HepG2 (cell line): ENCODE data around the gene FAM162A. TPM values are rescaled to one million over a fixed set of nuclear protein-coding genes. Genes with fewer than 3 reads are reported as not detected.
"Not testable (repeated sequence)": the region's sequence is repeated elsewhere in the genome, so short reads cannot be mapped to it uniquely, and the experiment has no call there.

Experiments used
- AHDC1 ChIP-seq: sonication (generic); formaldehyde crosslinking; IDR thresholded peaks from 2 replicates; pipeline ENCODE4 v1.5.1; 2020; ENCODE audit warnings: mild to moderate bottlenecking, missing genetic modification reagents, borderline replicate concordance
- ARNT2 ChIP-seq: sonication (generic); formaldehyde crosslinking; IDR thresholded peaks from 2 replicates; pipeline ENCODE4 v1.8.0; 2022; ENCODE audit warnings: mild to moderate bottlenecking, low read depth, missing genetic modification reagents, moderate library complexity
- CREM ChIP-seq, 2 experiments: sonication (generic) in 1 of 2; formaldehyde crosslinking in 1 of 2; IDR thresholded peaks; 2 replicates each; pipeline versions ENCODE4 v1.4.0 to v1.6.1; 2016 to 2020; ENCODE audit warnings: antibody characterized with exemption in 1 of 2, mild to moderate bottlenecking in 1 of 2, missing genetic modification reagents in 1 of 2
- FOSL2 ChIP-seq: sonication (generic); formaldehyde crosslinking; IDR thresholded peaks from 2 replicates; pipeline ENCODE4 v1.4.0; 2020; ENCODE audit warnings: missing genetic modification reagents
- FOXP4 ChIP-seq: sonication (generic); formaldehyde crosslinking; IDR thresholded peaks from 2 replicates; pipeline ENCODE4 v1.4.0; 2020; ENCODE audit warnings: missing genetic modification reagents
- HNF1B ChIP-seq: sonication (generic); formaldehyde crosslinking; IDR thresholded peaks from 2 replicates; pipeline ENCODE4 v1.5.1; 2020; ENCODE audit warnings: mild to moderate bottlenecking, moderate library complexity, missing genetic modification reagents
- JUND ChIP-seq: sonication (generic); formaldehyde crosslinking; IDR thresholded peaks from 2 replicates; pipeline ENCODE4 v1.8.0; 2022; ENCODE audit warnings: mild to moderate bottlenecking, missing genetic modification reagents
- PITX1 ChIP-seq: sonication (generic); formaldehyde crosslinking; IDR thresholded peaks from 2 replicates; pipeline ENCODE4 v1.5.1; 2020; ENCODE audit warnings: mild to moderate bottlenecking, missing genetic modification reagents
- SMARCE1 ChIP-seq: fragments of 450-650 bp; IDR thresholded peaks from 2 replicates; pipeline ENCODE4 v1.6.1; 2017; ENCODE audit warnings: borderline replicate concordance
- TARDBP ChIP-seq: sonication (generic); formaldehyde crosslinking; IDR thresholded peaks from 2 replicates; pipeline ENCODE4 v1.8.0; 2022; ENCODE audit warnings: mild to moderate bottlenecking, missing genetic modification reagents
- TFE3 ChIP-seq: IDR thresholded peaks from 2 replicates; pipeline ENCODE4 v1.6.1; 2016
- TOPORS ChIP-seq: sonication (generic); formaldehyde crosslinking; IDR thresholded peaks from 2 replicates; pipeline ENCODE4 v1.8.0; 2023; ENCODE audit warnings: mild to moderate bottlenecking, missing genetic modification reagents
- ZBTB3 ChIP-seq: sonication (generic); formaldehyde crosslinking; IDR thresholded peaks from 2 replicates; pipeline ENCODE4 v1.4.0; 2020; ENCODE audit warnings: low read depth, mild to moderate bottlenecking, moderate library complexity, missing genetic modification reagents, borderline replicate concordance
- ZNF3 ChIP-seq: IDR thresholded peaks from 2 replicates; pipeline ENCODE4 v1.7.0; 2017; ENCODE audit warnings: inconsistent platforms
- ZNF331 ChIP-seq: sonication (generic); formaldehyde crosslinking; IDR thresholded peaks from 2 replicates; pipeline ENCODE4 v1.4.0; 2020; ENCODE audit warnings: missing genetic modification reagents
- ZNF44 ChIP-seq: sonication (generic); formaldehyde crosslinking; IDR thresholded peaks from 2 replicates; pipeline ENCODE4 v1.5.1; 2020; ENCODE audit warnings: mild to moderate bottlenecking, missing genetic modification reagents
- ZNF607 ChIP-seq: sonication (generic); formaldehyde crosslinking; IDR thresholded peaks from 2 replicates; pipeline ENCODE4 v1.5.1; 2020; ENCODE audit warnings: missing genetic modification reagents, mild to moderate bottlenecking, borderline replicate concordance
- polyA plus RNA-seq, 8 experiments: library from polyadenylated mRNA; depleted of rRNA in 3 of 8; stranded (reverse) in 7 of 8; unstranded in 1 of 8; fragments of >200 nt; fragmentation: Illumina TruSeq in 4 of 8; extraction: Trizol in 4 of 8; gene quantifications; 2 replicates each; pipeline versions ENCODE4 v1.2.1 to v1.2.3, GENCODE V29; 2011 to 2016; ENCODE audit warnings: low read depth in 4 of 8, missing spikeins in 1 of 8, mixed read lengths in 1 of 8; ENCODE audit not compliant: insufficient read depth in 1 of 8
- total RNA-seq, 5 experiments: library from RNA; depleted of rRNA; stranded (reverse); fragments of >200 nt; fragmentation: Illumina TruSeq; extraction: Trizol; gene quantifications; 2 replicates each; pipeline ENCODE4 v1.2.3, GENCODE V29; 2016; ENCODE audit warnings: low read depth in 1 of 5

FAM162A gene
- total and polyA plus RNA-seq, 2 of the 13 experiments (the other 11 are each of a cell fraction or from before 2014, with no cell fraction given) = 115 to 155 TPM

- TF ChIP-seq ZNF607 (CRISPR knock-in tag) (0 out of 2 replicates have a peak, but pooled peaks have one; percentile 34), TARDBP (peak; percentile 93), ZNF44 (0 out of 2 replicates have a peak, but pooled peaks have one; percentile 27), FOSL2 (CRISPR knock-in tag) (peak; percentile 100), FOXP4 (CRISPR knock-in tag) (peak; percentile 94), ZNF331 (CRISPR knock-in tag) (peak; percentile 90), HNF1B (peak; percentile 66; the same call in 1 of the 2 replicates), ZBTB3 (CRISPR knock-in tag) (0 out of 2 replicates have a peak, but pooled peaks have one; percentile 62), ARNT2 (0 out of 2 replicates have a peak, but pooled peaks have one; percentile 5), CREM (IDR thresholded peaks at IDR 0.05) (peak; percentile 85), JUND (CRISPR knock-in tag) (peak; percentile 99), PITX1 (CRISPR knock-in tag) (peak; percentile 86; the same call in 1 of the 2 replicates), AHDC1 (CRISPR knock-in tag) (peak; percentile 99), TFE3 (peak; percentile 64; the same call in 1 of the 2 replicates), ZNF3 (0 out of 2 replicates have a peak, but pooled peaks have one; percentile 39), SMARCE1 (peak; percentile 99), TOPORS (CRISPR knock-in tag) (peak; percentile 7; the same call in 1 of the 2 replicates)
- TF ChIP-seq CREM (CRISPR knock-in tag; IDR thresholded peaks at IDR 0.05) = not testable (repeated sequence)
Measured at GRCh38 chr3:122365582-122366378, 18.2 kb upstream of the FAM162A start (continued).
